NK-92 treated with Interleukin-12 subunit alpha and Interleukin-12 subunit beta, amount 100 ng/mL, for 24 hours (cell line): ENCODE data around the gene SMC6.

Source experiments
- DNase-seq: peaks from one replicate; lab custom pipeline; 2025; lab: John Stamatoyannopoulos, UW

The SMC6 gene

GRCh38 chr2:17710547-17711248 is 42.9 kb downstream of the SMC6 start:
- DNase-seq = no peak

GRCh38 chr2:17709897-17710296 is 43.7 kb downstream of the SMC6 start:
- no peak for DNase-seq

GRCh38 chr2:17708501-17708900 is 45.1 kb downstream of the SMC6 start:
- DNase-seq = no peak

GRCh38 chr2:17706845-17707244 is 46.8 kb downstream of the SMC6 start:
- no peak for DNase-seq

- no peak for DNase-seq
Observed at GRCh38 chr2:17690776-17691175, 62.8 kb downstream of the SMC6 start.

- no peak for DNase-seq
Observed at GRCh38 chr2:17689010-17689409, 64.6 kb downstream of the SMC6 start.

GRCh38 chr2:17688600-17688999 is 65.0 kb downstream of the SMC6 start:
- no peak for DNase-seq

GRCh38 chr2:17683981-17684380 is 69.6 kb downstream of the SMC6 start:
- DNase-seq = no peak

- no peak for DNase-seq
Observed at GRCh38 chr2:17682098-17682857, 71.3 kb downstream of the SMC6 start.

GRCh38 chr2:17680119-17680518 is 73.5 kb downstream of the SMC6 start:
- DNase-seq = no peak

- no peak for DNase-seq
Observed at GRCh38 chr2:17674817-17675216, 78.8 kb downstream of the SMC6 start.

- DNase-seq = no peak
Observed at GRCh38 chr2:17672583-17673317, 80.9 kb downstream of the SMC6 start.

- DNase-seq = no peak
Observed at GRCh38 chr2:17667898-17668297, 85.7 kb downstream of the SMC6 start.

- DNase-seq = no peak
Observed at GRCh38 chr2:17664534-17664933, 89.1 kb downstream of the SMC6 start.

GRCh38 chr2:17662723-17663122 is 90.9 kb downstream of the SMC6 start:
- DNase-seq = no peak

GRCh38 chr2:17661460-17661859 is 92.2 kb downstream of the SMC6 start:
- no peak for DNase-seq

- DNase-seq = no peak
Observed at GRCh38 chr2:17660219-17660618, 93.4 kb downstream of the SMC6 start.

GRCh38 chr2:17658251-17658843 is 95.3 kb downstream of the SMC6 start:
- DNase-seq = no peak

- DNase-seq = no peak
Observed at GRCh38 chr2:17657759-17658158, 95.9 kb downstream of the SMC6 start.

GRCh38 chr2:17652681-17653394 is 100.8 kb downstream of the SMC6 start:
- no peak for DNase-seq

- no peak for DNase-seq
Observed at GRCh38 chr2:17649026-17649425, 104.6 kb downstream of the SMC6 start.

GRCh38 chr2:17648581-17648980 is 105.0 kb downstream of the SMC6 start:
- DNase-seq = no peak
